ENCODE data around the gene ATXN2L.

GRCh38 chr16:28829747-28830146 lies 6.9 kb downstream of the ATXN2L start:
- no peak for TF ChIP-seq GATA2 (IDR thresholded peaks at IDR 0.05; ENCODE audit: low read depth, low read length)
- no peak for TF ChIP-seq GATA3 (IDR thresholded peaks at IDR 0.05; ENCODE audit: low read depth, low read length)
